NCI-H128 (cell line): ENCODE data around the gene CHST11.

Experiments used
- DNase-seq: peaks from one replicate; lab custom pipeline; 2025; ENCODE audit not compliant: unreplicated experiment; lab: John Stamatoyannopoulos, UW

CHST11 gene

GRCh38 chr12:104689635-104690034, 232.9 kb downstream of the CHST11 start:
- no peak for DNase-seq

- no peak for DNase-seq
These were observed 235.2 kb downstream of the CHST11 start for GRCh38 chr12:104691721-104692556.

GRCh38 chr12:104692557-104693218, 235.9 kb downstream of the CHST11 start:
- no peak for DNase-seq

- DNase-seq: no peak
These were observed 236.7 kb downstream of the CHST11 start for GRCh38 chr12:104693493-104693892.

- no peak for DNase-seq
These were observed 237.4 kb downstream of the CHST11 start for GRCh38 chr12:104694161-104694560.

GRCh38 chr12:104694711-104695110, 238.0 kb downstream of the CHST11 start:
- DNase-seq: no peak

GRCh38 chr12:104695453-104696148, 238.9 kb downstream of the CHST11 start:
- peak; percentile 82 for DNase-seq

GRCh38 chr12:104697186-104697585, 240.4 kb downstream of the CHST11 start:
- DNase-seq: no peak

GRCh38 chr12:104698871-104699270, 242.1 kb downstream of the CHST11 start:
- no peak for DNase-seq

GRCh38 chr12:104699489-104700190, 242.9 kb downstream of the CHST11 start:
- DNase-seq: no peak

- DNase-seq: no peak
These were observed 243.6 kb downstream of the CHST11 start for GRCh38 chr12:104700324-104700723.

GRCh38 chr12:104701301-104701700, 244.6 kb downstream of the CHST11 start:
- no peak for DNase-seq

GRCh38 chr12:104701756-104702155, 245.0 kb downstream of the CHST11 start:
- no peak for DNase-seq

GRCh38 chr12:104702565-104703139, 245.9 kb downstream of the CHST11 start:
- no peak for DNase-seq

- DNase-seq: no peak
These were observed 246.6 kb downstream of the CHST11 start for GRCh38 chr12:104703372-104703771.

GRCh38 chr12:104704224-104704779, 247.6 kb downstream of the CHST11 start:
- no peak for DNase-seq

GRCh38 chr12:104707194-104707593, 250.4 kb downstream of the CHST11 start:
- DNase-seq: no peak

- DNase-seq: no peak
These were observed 251.2 kb downstream of the CHST11 start for GRCh38 chr12:104707794-104708558.

GRCh38 chr12:104708891-104709290, 252.1 kb downstream of the CHST11 start:
- DNase-seq: no peak
